B cell (primary cell): ENCODE data around the gene CCDC60. TPM values are rescaled to one million over a fixed set of nuclear protein-coding genes. Genes with fewer than 3 reads are reported as not detected.

Experiments
- ATAC-seq: fragments of 200-7000 bp; cut with Tn5 transposase; one replicate; pipeline ENCODE4 v1.10.0; 2021; ENCODE audit warnings: low read depth, mild to moderate bottlenecking, moderate number of reproducible peaks, moderate library complexity
- CTCF ChIA-PET: fragments of 350-600 bp; sonication (Branson Sonifier 250); formaldehyde crosslinking; loops from one replicate; lab custom pipeline; 2021; ENCODE audit warnings: antibody characterized with exemption, inconsistent platforms; lab: Charles Lee
- POLR2A ChIA-PET: fragments of 350-600 bp; sonication (Branson Sonifier 250); formaldehyde crosslinking; loops from one replicate; lab custom pipeline; 2021; ENCODE audit warnings: antibody characterized with exemption; lab: Charles Lee
- DNase-seq: peaks from one replicate; pipeline ENCODE4 v3.0.0; 2013
- H2AFZ ChIP-seq: 2 replicates; pipeline ENCODE4 v1.6.1; 2012; ENCODE audit warnings: mild to moderate bottlenecking, low read depth, low read length; ENCODE audit not compliant: insufficient read depth, poor library complexity, severe bottlenecking
- H3K27ac ChIP-seq, 2 donors: 1 replicate in 1 of 2; 2 replicates in 1 of 2; pipeline ENCODE4 v1.5.1; 2012 to 2013; ENCODE audit warnings: low read length in 2 of 2, mild to moderate bottlenecking in 2 of 2, moderate library complexity in 1 of 2
- H3K27me3 ChIP-seq, 4 experiments: fragments of 200-600 bp in 1 of 4; sonication (generic) in 1 of 4; replicated peaks in 1 of 4; 1 replicate in 2 of 4; 2 replicates in 2 of 4; pipeline versions ENCODE4 v1.6.1 to v1.7.0; 2013 to 2016; ENCODE audit warnings: low read length in 3 of 4, mild to moderate bottlenecking in 2 of 4, mixed read lengths in 1 of 4, moderate library complexity in 1 of 4; ENCODE audit not compliant: insufficient read depth in 4 of 4, control insufficient read depth in 3 of 4; ENCODE audit errors: control extremely low read depth in 1 of 4
- H3K36me3 ChIP-seq, 2 experiments: replicated peaks in 1 of 2; 1 replicate in 1 of 2; 2 replicates in 1 of 2; pipeline versions ENCODE4 v1.6.1 to v1.7.1; 2013; ENCODE audit warnings: low read length in 1 of 2; ENCODE audit not compliant: insufficient read depth in 2 of 2, control insufficient read depth in 1 of 2; ENCODE audit errors: control extremely low read depth in 1 of 2, extremely low read depth in 1 of 2
- H3K4me1 ChIP-seq, 2 donors: fragments of 200-600 bp in 1 of 2; sonication (generic) in 1 of 2; 1 replicate in 1 of 2; 2 replicates in 1 of 2; pipeline versions ENCODE4 v1.5.1 to v1.6.1; 2013 to 2017; ENCODE audit warnings: low read length in 2 of 2; ENCODE audit not compliant: control insufficient read depth in 2 of 2, insufficient read depth in 2 of 2
- H3K4me2 ChIP-seq: replicated peaks from 2 replicates; pipeline ENCODE3; 2012; ENCODE audit warnings: mild to moderate bottlenecking, low read depth, low read length; ENCODE audit not compliant: poor library complexity, severe bottlenecking
- H3K4me3 ChIP-seq, 5 experiments: fragments of 200-600 bp in 1 of 5; sonication (generic) in 1 of 5; 1 replicate in 3 of 5; 2 replicates in 2 of 5; pipeline versions ENCODE4 v1.5.1 to v1.7.0; 2011 to 2016; ENCODE audit warnings: low read length in 4 of 5, mild to moderate bottlenecking in 4 of 5, low read depth in 2 of 5, control low read depth in 1 of 5, moderate library complexity in 1 of 5; ENCODE audit not compliant: insufficient read depth in 1 of 5; ENCODE audit errors: control extremely low read depth in 1 of 5, extremely low read depth in 1 of 5
- H3K79me2 ChIP-seq: fragments of 200-600 bp; sonication (generic); one replicate; pipeline ENCODE4 v1.6.0; 2016; ENCODE audit warnings: low read length; ENCODE audit not compliant: control insufficient read depth, insufficient read depth
- H3K9ac ChIP-seq: fragments of 200-600 bp; sonication (generic); 2 replicates; pipeline ENCODE4 v1.6.1; 2017; ENCODE audit warnings: mild to moderate bottlenecking, low read length, moderate library complexity
- H3K9me3 ChIP-seq, 3 donors: one replicate each; pipeline versions ENCODE4 v1.6.1 to v1.7.1; 2013; ENCODE audit warnings: low read length in 2 of 3; ENCODE audit not compliant: control insufficient read depth in 2 of 3, insufficient read depth in 1 of 3; ENCODE audit errors: control extremely low read depth in 1 of 3
- H4K20me1 ChIP-seq: 2 replicates; pipeline ENCODE4 v1.6.0; 2012; ENCODE audit warnings: mild to moderate bottlenecking, low read length; ENCODE audit not compliant: insufficient read depth, control insufficient read depth, poor library complexity, severe bottlenecking
- H3K27ac Mint-ChIP-seq: one replicate; pipeline ENCODE4 v1.8.0; 2021; ENCODE audit warnings: mixed read lengths
- H3K27me3 Mint-ChIP-seq: one replicate; pipeline ENCODE4 v1.8.0; 2021; ENCODE audit warnings: mixed read lengths
- H3K4me1 Mint-ChIP-seq: one replicate; pipeline ENCODE4 v1.8.0; 2021; ENCODE audit warnings: mixed read lengths
- H3K4me3 Mint-ChIP-seq: one replicate; pipeline ENCODE4 v1.8.0; 2021; ENCODE audit warnings: mixed read lengths
- H3K9me3 Mint-ChIP-seq: one replicate; pipeline ENCODE4 v1.8.0; 2022; ENCODE audit warnings: mixed read lengths; ENCODE audit not compliant: insufficient read depth
- EZH2 ChIP-seq: IDR thresholded peaks from 2 replicates; pipeline ENCODE4 v1.6.1; 2012; ENCODE audit warnings: borderline replicate concordance, low read depth, mild to moderate bottlenecking, moderate library complexity, low read length; ENCODE audit not compliant: insufficient read depth, poor library complexity, severe bottlenecking
- WGBS: methylation state at CpG from one replicate; pipeline ENCODE4 v1.1.5; 2013; ENCODE audit warnings: missing lambda C conversion rate; ENCODE audit not compliant: insufficient coverage; 5-methylcytosine and 5-hydroxymethylcytosine counted together
- intact Hi-C: fragments of 100-400 bp; cut with micrococcal nuclease; formaldehyde crosslinking; loops from one replicate; pipeline ENCODE4 v1.10.0; 2022
- polyA plus RNA-seq: library from polyadenylated mRNA; depleted of rRNA; stranded (reverse); fragments of >200 nt; gene quantifications from 2 replicates; pipeline ENCODE4 v1.2.3, GENCODE V29; 2012
- total RNA-seq, 2 donors: library from RNA; stranded (reverse); fragments of 120-200 nt in 1 of 2; gene quantifications; 1 replicate in 1 of 2; 2 replicates in 1 of 2; pipeline versions ENCODE4 v1.2.3 to v1.2.4, GENCODE V29; 2013 to 2022
- TF ChIP-seq, protein P1 (sequence below): fragments of 200-600 bp; IDR thresholded peaks from one replicate; pipeline ENCODE4 v1.8.0; 2022; ENCODE audit warnings: antibody characterized with exemption, mild to moderate bottlenecking

The CCDC60 gene
- total and polyA plus RNA-seq, 2 donors (not counting 1 experiment from before 2014, with no cell fraction given), result not detected

- ATAC-seq (no peak), DNase-seq (no peak)
- Histone ChIP-seq H2AFZ (no peak overlapping the region), H3K79me2 (no peaks in the 10 kb centered on the region), H3K4me1 (no peaks in the 10 kb centered on the region), H4K20me1 (no peaks in the 10 kb centered on the region), H3K4me3 (no peak overlapping the region), H3K9ac (no peak overlapping the region), H3K4me2 (no peak overlapping the region), H3K36me3 (no peaks in the 10 kb centered on the region), H3K9me3 (no peaks in the 10 kb centered on the region), H3K27ac (no peak overlapping the region), H3K27me3 (no peaks in the 10 kb centered on the region)
- 50% methylated on average over 1 of the region's 3 CpGs for WGBS
- H3K4me1 Mint-ChIP-seq, result no peaks in the 10 kb centered on the region
- H3K27ac Mint-ChIP-seq, result no peak overlapping the region
- TF ChIP-seq, protein P1, sequence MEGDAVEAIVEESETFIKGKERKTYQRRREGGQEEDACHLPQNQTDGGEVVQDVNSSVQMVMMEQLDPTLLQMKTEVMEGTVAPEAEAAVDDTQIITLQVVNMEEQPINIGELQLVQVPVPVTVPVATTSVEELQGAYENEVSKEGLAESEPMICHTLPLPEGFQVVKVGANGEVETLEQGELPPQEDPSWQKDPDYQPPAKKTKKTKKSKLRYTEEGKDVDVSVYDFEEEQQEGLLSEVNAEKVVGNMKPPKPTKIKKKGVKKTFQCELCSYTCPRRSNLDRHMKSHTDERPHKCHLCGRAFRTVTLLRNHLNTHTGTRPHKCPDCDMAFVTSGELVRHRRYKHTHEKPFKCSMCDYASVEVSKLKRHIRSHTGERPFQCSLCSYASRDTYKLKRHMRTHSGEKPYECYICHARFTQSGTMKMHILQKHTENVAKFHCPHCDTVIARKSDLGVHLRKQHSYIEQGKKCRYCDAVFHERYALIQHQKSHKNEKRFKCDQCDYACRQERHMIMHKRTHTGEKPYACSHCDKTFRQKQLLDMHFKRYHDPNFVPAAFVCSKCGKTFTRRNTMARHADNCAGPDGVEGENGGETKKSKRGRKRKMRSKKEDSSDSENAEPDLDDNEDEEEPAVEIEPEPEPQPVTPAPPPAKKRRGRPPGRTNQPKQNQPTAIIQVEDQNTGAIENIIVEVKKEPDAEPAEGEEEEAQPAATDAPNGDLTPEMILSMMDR, result no peak
- ChIA-PET POLR2A (interaction anchor here (0.5 kb wide), 1 partner anchor 17 kb away, joined by 4 read pairs; no protein-coding TSS in a partner anchor), CTCF (no interaction called here)
- intact Hi-C loops, result no loop called here
- no peak overlapping the region for H3K4me3 Mint-ChIP-seq
- peaks cover 12% of the 10 kb centered on the region for H3K27me3 Mint-ChIP-seq
- no peaks in the 10 kb centered on the region for H3K9me3 Mint-ChIP-seq
Observed at GRCh38 chr12:119369161-119369560, 34.6 kb downstream of the CCDC60 start.

GRCh38 chr12:119369907-119370546 lies 35.5 kb downstream of the CCDC60 start:
- peaks cover 0 to 5% (median 0%) of the 10 kb centered on the region in 4 experiments for H3K27me3 ChIP-seq
- no peak for DNase-seq
- ChIA-PET CTCF (no interaction called here), POLR2A (interaction anchor here (0.5 kb wide), 1 partner anchor 16 kb away, joined by 4 read pairs; no protein-coding TSS in a partner anchor)
- H3K79me2 ChIP-seq, result no peaks in the 10 kb centered on the region
- Mint-ChIP-seq H3K9me3 (no peaks in the 10 kb centered on the region), H3K27me3 (peaks cover 12% of the 10 kb centered on the region), H3K4me1 (peaks cover 3% of the 10 kb centered on the region), H3K27ac (no peak overlapping the region), H3K4me3 (no peak overlapping the region)
- WGBS, result 90% methylated on average over 6 of the region's 10 CpGs
- H3K27ac ChIP-seq, result no peak overlapping the region
- intact Hi-C loops, result no loop called here
- no peaks in the 10 kb centered on the region for H3K9me3 ChIP-seq
- H3K9ac ChIP-seq, result no peak overlapping the region
- no peak overlapping the region for H3K4me2 ChIP-seq
- no peak overlapping the region for H3K4me3 ChIP-seq
- H3K4me1 ChIP-seq, result no peaks in the 10 kb centered on the region
- H2AFZ ChIP-seq, result no peak overlapping the region
- H4K20me1 ChIP-seq, result no peaks in the 10 kb centered on the region
- ATAC-seq, result no peak
- no peaks in the 10 kb centered on the region for H3K36me3 ChIP-seq
- TF ChIP-seq EZH2, result no peak
- TF ChIP-seq, protein P1, result no peak
